ENCODE results near the gene ZNF722. TPM values are rescaled to one million over a fixed set of nuclear protein-coding genes. Genes with fewer than 3 reads are reported as not detected.
"Not testable (repeated sequence)": the region's sequence is repeated elsewhere in the genome, so short reads cannot be mapped to it uniquely, and the experiment has no call there.

ZNF722 gene
- total RNA-seq (not detected in 2 replicates), polyA plus RNA-seq (not detected in 2 replicates)

- Histone ChIP-seq H3K27ac (no peak within 1 kb of the TSS), H3K36me3 (no peaks in the 10 kb centered on the region), H3K4me1 (ENCODE audit: low read depth) (no peaks in the 10 kb centered on the region), H3K4me3 (no peak within 1 kb of the TSS), H3K27me3 (no peaks in the 10 kb centered on the region), H3K9me3 (ENCODE audit: low read depth) (no peaks in the 10 kb centered on the region)
- DNase-seq (ENCODE audit: low read depth in 1 of 2, low spot score in 1 of 2), result no peak
- TF ChIP-seq, protein P1, sequence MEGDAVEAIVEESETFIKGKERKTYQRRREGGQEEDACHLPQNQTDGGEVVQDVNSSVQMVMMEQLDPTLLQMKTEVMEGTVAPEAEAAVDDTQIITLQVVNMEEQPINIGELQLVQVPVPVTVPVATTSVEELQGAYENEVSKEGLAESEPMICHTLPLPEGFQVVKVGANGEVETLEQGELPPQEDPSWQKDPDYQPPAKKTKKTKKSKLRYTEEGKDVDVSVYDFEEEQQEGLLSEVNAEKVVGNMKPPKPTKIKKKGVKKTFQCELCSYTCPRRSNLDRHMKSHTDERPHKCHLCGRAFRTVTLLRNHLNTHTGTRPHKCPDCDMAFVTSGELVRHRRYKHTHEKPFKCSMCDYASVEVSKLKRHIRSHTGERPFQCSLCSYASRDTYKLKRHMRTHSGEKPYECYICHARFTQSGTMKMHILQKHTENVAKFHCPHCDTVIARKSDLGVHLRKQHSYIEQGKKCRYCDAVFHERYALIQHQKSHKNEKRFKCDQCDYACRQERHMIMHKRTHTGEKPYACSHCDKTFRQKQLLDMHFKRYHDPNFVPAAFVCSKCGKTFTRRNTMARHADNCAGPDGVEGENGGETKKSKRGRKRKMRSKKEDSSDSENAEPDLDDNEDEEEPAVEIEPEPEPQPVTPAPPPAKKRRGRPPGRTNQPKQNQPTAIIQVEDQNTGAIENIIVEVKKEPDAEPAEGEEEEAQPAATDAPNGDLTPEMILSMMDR (IDR thresholded peaks at IDR 0.05; ENCODE audit: low read depth, low read length), result no peak
Measured at GRCh38 chr7:63998549-63998948, at the start of gene ZNF722. TSS of gene ZNF722 (plus strand) at chr7:63998849. CDS start at chr7:63998962, 113 bp downstream.

GRCh38 chr7:63953181-63953580 is 45.5 kb upstream of the ZNF722 start:
- no peak overlapping the region for H3K27ac ChIP-seq
- TF ChIP-seq, protein P1 (IDR thresholded peaks at IDR 0.05; ENCODE audit: low read depth, low read length), result no peak
- no peaks in the 10 kb centered on the region for H3K9me3 ChIP-seq (ENCODE audit: low read depth)
- H3K36me3 ChIP-seq, result no peaks in the 10 kb centered on the region
- DNase-seq (ENCODE audit: low read depth in 1 of 2, low spot score in 1 of 2), result no peak
- H3K4me3 ChIP-seq, result no peak overlapping the region
- H3K4me1 ChIP-seq (ENCODE audit: low read depth), result no peaks in the 10 kb centered on the region
- H3K27me3 ChIP-seq, result no peaks in the 10 kb centered on the region

GRCh38 chr7:63968629-63969028 is 30.0 kb upstream of the ZNF722 start:
- no peaks in the 10 kb centered on the region for H3K9me3 ChIP-seq (ENCODE audit: low read depth)
- TF ChIP-seq, protein P1 (IDR thresholded peaks at IDR 0.05; ENCODE audit: low read depth, low read length), result no peak
- H3K36me3 ChIP-seq, result no peaks in the 10 kb centered on the region
- H3K4me1 ChIP-seq (ENCODE audit: low read depth), result no peaks in the 10 kb centered on the region
- DNase-seq (ENCODE audit: low read depth in 1 of 2, low spot score in 1 of 2), result no peak
- no peaks in the 10 kb centered on the region for H3K27me3 ChIP-seq
- H3K4me3 ChIP-seq, result no peak overlapping the region
- H3K27ac ChIP-seq, result no peak overlapping the region

- H3K27me3 ChIP-seq; H3K4me3 ChIP-seq; DNase-seq (ENCODE audit: low read depth in 1 of 2, low spot score in 1 of 2); H3K4me1 ChIP-seq (ENCODE audit: low read depth); H3K27ac ChIP-seq; H3K9me3 ChIP-seq (ENCODE audit: low read depth); H3K36me3 ChIP-seq: not testable (repeated sequence)
Measured at GRCh38 chr7:64015496-64015895, 16.8 kb downstream of the ZNF722 start.

- TF ChIP-seq, protein P1 (IDR thresholded peaks at IDR 0.05; ENCODE audit: low read depth, low read length), result no peak
- Histone ChIP-seq H3K27ac (no peak overlapping the region), H3K4me3 (no peak overlapping the region), H3K36me3 (no peaks in the 10 kb centered on the region), H3K27me3 (no peaks in the 10 kb centered on the region), H3K9me3 (ENCODE audit: low read depth) (no peaks in the 10 kb centered on the region), H3K4me1 (ENCODE audit: low read depth) (no peaks in the 10 kb centered on the region)
- no peak for DNase-seq (ENCODE audit: low read depth in 1 of 2, low spot score in 1 of 2)
Measured at GRCh38 chr7:64035388-64035787, 36.7 kb downstream of the ZNF722 start.

DNA sequence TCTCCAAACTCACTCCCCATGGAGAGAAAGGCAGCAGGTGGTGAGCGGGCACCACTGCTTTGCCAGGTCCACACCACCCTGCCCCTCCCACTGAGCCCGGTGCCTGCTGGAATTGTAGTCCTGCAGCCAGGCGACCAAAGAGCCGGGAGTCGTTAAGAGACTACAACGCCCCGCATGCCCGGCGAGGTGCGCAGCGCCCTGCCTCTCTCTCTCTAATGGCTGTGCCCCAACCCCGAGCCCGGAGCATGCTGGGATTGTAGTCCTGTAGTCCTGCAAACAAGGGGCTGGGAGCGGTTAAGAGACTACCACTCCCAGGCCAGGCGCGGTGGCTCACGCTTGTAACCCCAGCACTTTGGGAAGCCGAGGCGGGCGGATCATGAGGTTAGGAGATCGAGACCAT is 38.4 kb downstream of the ZNF722 start:
- Histone ChIP-seq H3K36me3 (no peaks in the 10 kb centered on the region), H3K9me3 (ENCODE audit: low read depth) (no peaks in the 10 kb centered on the region), H3K27ac (no peak overlapping the region), H3K4me3 (no peak overlapping the region), H3K27me3 (no peaks in the 10 kb centered on the region), H3K4me1 (ENCODE audit: low read depth) (no peaks in the 10 kb centered on the region)
- TF ChIP-seq, protein P1 (IDR thresholded peaks at IDR 0.05; ENCODE audit: low read depth, low read length), result no peak
- DNase-seq (ENCODE audit: low read depth in 1 of 2, low spot score in 1 of 2), result no peak

Data from cardiac muscle cell (in vitro differentiated cells and primary cell).